ENCODE measurements around the gene CLCA1. TPM values are rescaled to one million over a fixed set of nuclear protein-coding genes. Genes with fewer than 3 reads are reported as not detected.
A peak's percentile ranks its signal among the peaks of the same experiment; 100 is the strongest.

CLCA1 gene
- total and polyA plus RNA-seq, 2 experiments from 2014 or later: not detected

DNA sequence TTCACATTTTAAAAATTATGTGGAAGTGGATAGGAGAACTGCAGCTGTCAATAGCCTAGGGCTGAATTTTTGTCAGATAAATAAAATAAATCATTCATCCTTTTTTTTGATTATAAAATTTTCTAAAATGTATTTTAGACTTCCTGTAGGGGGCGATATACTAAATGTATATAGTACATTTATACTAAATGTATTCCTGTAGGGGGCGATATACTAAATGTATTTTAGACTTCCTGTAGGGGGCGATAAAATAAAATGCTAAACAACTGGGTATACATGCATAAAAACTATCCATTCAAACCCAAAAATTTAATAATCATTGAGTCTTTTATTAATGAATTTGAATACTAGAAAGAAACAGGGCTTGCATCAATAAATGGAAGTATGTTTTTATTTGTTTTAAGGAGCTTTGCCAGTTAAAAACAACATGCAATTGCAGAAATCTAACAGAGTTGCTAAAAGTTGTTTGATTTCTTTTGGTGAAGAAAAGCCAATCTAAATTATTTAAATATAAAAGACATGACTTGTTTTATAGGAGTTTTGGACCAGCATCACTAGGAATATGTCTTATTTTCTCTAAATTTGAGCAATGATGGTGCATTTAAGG is 31.4 kb downstream of the CLCA1 start:
- Histone ChIP-seq H4K20me1 (replicated peaks; ENCODE audit: insufficient read depth) (no peaks in the 10 kb centered on the region), H3K79me2 (replicated peaks; ENCODE audit: insufficient read depth) (no peaks in the 10 kb centered on the region), H3K4me2 (no peak overlapping the region), H3K4me3 (no peak overlapping the region), H3K36me3 (ENCODE audit: insufficient read depth) (no peaks in the 10 kb centered on the region), H3K4me1 (ENCODE audit: insufficient read depth) (peaks cover 13% of the 10 kb centered on the region; the same call in 1 of the 2 replicates), H3K27me3 (ENCODE audit: insufficient read depth) (no peaks in the 10 kb centered on the region), H3F3A (replicated peaks; ENCODE audit: low read depth) (peaks cover 4% of the 10 kb centered on the region; the same call in 1 of the 2 replicates), H3K9me2 (ENCODE audit: insufficient read depth) (no peaks in the 10 kb centered on the region), H2AFZ (no peak overlapping the region), H3K27ac (ENCODE audit: low read depth) (no peak overlapping the region)
- ATAC-seq (no peak), DNase-seq (ENCODE audit: low spot score) (peak; percentile 93)
- no peak overlapping the region for H3K27ac Mint-ChIP-seq
- TF ChIP-seq EZH2phosphoT487 (IDR thresholded peaks at IDR 0.05; ENCODE audit: unreplicated experiment): no peak
- TF ChIP-seq, protein P1, sequence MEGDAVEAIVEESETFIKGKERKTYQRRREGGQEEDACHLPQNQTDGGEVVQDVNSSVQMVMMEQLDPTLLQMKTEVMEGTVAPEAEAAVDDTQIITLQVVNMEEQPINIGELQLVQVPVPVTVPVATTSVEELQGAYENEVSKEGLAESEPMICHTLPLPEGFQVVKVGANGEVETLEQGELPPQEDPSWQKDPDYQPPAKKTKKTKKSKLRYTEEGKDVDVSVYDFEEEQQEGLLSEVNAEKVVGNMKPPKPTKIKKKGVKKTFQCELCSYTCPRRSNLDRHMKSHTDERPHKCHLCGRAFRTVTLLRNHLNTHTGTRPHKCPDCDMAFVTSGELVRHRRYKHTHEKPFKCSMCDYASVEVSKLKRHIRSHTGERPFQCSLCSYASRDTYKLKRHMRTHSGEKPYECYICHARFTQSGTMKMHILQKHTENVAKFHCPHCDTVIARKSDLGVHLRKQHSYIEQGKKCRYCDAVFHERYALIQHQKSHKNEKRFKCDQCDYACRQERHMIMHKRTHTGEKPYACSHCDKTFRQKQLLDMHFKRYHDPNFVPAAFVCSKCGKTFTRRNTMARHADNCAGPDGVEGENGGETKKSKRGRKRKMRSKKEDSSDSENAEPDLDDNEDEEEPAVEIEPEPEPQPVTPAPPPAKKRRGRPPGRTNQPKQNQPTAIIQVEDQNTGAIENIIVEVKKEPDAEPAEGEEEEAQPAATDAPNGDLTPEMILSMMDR (conservative IDR thresholded peaks at IDR 0.05; ENCODE audit: low read depth in 2 of 2): peak in 1 of 2 experiments; percentile 100
- H3K4me1 Mint-ChIP-seq: peaks cover 27% of the 10 kb centered on the region
- no peaks in the 10 kb centered on the region; the same call in 2 of the 3 replicates for H3K36me3 Mint-ChIP-seq (ENCODE audit: low read depth)
- H3K4me3 Mint-ChIP-seq: no peak overlapping the region
- H3K9me3 Mint-ChIP-seq: peaks cover 8% of the 10 kb centered on the region
- peaks cover 2% of the 10 kb centered on the region for H3K27me3 Mint-ChIP-seq (ENCODE audit: insufficient read depth, low read depth, poor library complexity)

DNA sequence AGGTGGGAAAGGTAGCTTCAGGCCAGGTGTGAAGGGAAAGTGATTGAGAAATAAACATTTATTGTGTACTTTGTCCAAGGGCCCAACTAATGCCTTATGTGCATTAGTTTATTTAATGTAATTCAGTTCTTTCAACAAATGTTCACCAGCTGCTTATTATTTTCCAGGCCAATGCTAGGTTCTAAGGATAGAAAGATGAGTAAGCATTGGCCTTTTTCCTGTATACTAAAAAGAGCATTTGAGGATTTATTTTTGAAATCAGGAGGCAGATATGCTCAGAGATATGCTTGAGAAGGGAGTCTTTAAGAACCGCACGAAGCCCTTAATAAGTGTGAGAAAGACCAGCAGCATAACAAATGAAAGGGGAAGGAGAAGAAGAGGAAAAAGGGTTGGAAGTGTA is 32.0 kb downstream of the CLCA1 start:
- H3K27me3 Mint-ChIP-seq (ENCODE audit: insufficient read depth, low read depth, poor library complexity): peaks cover 2% of the 10 kb centered on the region
- H3K79me2 ChIP-seq (replicated peaks; ENCODE audit: insufficient read depth): no peaks in the 10 kb centered on the region
- H3K36me3 Mint-ChIP-seq (ENCODE audit: low read depth): no peaks in the 10 kb centered on the region; the same call in 2 of the 3 replicates
- ATAC-seq (no peak), DNase-seq (ENCODE audit: low spot score) (no peak)
- no peak overlapping the region for H2AFZ ChIP-seq
- H3K9me3 Mint-ChIP-seq: peaks cover 8% of the 10 kb centered on the region
- H3K4me3 ChIP-seq: no peak overlapping the region
- H3K27ac ChIP-seq (ENCODE audit: low read depth): no peak overlapping the region
- no peak overlapping the region for H3K4me3 Mint-ChIP-seq
- peaks cover 4% of the 10 kb centered on the region; the same call in 1 of the 2 replicates for H3F3A ChIP-seq (replicated peaks; ENCODE audit: low read depth)
- H3K27me3 ChIP-seq (ENCODE audit: insufficient read depth): no peaks in the 10 kb centered on the region
- peaks cover 13% of the 10 kb centered on the region; the same call in 1 of the 2 replicates for H3K4me1 ChIP-seq (ENCODE audit: insufficient read depth)
- H3K4me1 Mint-ChIP-seq: peaks cover 32% of the 10 kb centered on the region
- no peak for TF ChIP-seq CREB1 (CRISPR knock-in tag; IDR thresholded peaks at IDR 0.05; ENCODE audit: low read depth)
- TF ChIP-seq, protein P1 (conservative IDR thresholded peaks at IDR 0.05; ENCODE audit: low read depth in 2 of 2): no peak
- TF ChIP-seq ZNF114 (CRISPR knock-in tag; IDR thresholded peaks at IDR 0.05): no peak
- TF ChIP-seq, protein P2, sequence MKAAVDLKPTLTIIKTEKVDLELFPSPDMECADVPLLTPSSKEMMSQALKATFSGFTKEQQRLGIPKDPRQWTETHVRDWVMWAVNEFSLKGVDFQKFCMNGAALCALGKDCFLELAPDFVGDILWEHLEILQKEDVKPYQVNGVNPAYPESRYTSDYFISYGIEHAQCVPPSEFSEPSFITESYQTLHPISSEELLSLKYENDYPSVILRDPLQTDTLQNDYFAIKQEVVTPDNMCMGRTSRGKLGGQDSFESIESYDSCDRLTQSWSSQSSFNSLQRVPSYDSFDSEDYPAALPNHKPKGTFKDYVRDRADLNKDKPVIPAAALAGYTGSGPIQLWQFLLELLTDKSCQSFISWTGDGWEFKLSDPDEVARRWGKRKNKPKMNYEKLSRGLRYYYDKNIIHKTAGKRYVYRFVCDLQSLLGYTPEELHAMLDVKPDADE (IDR thresholded peaks at IDR 0.05): no peak
- H3K36me3 ChIP-seq (ENCODE audit: insufficient read depth): no peaks in the 10 kb centered on the region
- no peaks in the 10 kb centered on the region for H4K20me1 ChIP-seq (replicated peaks; ENCODE audit: insufficient read depth)
- H3K4me2 ChIP-seq: no peak overlapping the region
- no peak overlapping the region; the same call in 1 of the 2 replicates for H3K27ac Mint-ChIP-seq
- H3K9me2 ChIP-seq (ENCODE audit: insufficient read depth): no peaks in the 10 kb centered on the region
